22Rv1 (cell line): ENCODE measurements around the gene CUL3.

Source experiments
- ZFX ChIP-seq: fragments of 450-650 bp; IDR thresholded peaks from 2 replicates; pipeline ENCODE4 v1.6.1; 2017; ENCODE audit warnings: antibody characterized with exemption, borderline replicate concordance
- TF ChIP-seq, protein P1 (sequence below): fragments of 450-650 bp; IDR thresholded peaks from 2 replicates; pipeline ENCODE4 v1.5.1; 2017; ENCODE audit warnings: mild to moderate bottlenecking

DNA sequence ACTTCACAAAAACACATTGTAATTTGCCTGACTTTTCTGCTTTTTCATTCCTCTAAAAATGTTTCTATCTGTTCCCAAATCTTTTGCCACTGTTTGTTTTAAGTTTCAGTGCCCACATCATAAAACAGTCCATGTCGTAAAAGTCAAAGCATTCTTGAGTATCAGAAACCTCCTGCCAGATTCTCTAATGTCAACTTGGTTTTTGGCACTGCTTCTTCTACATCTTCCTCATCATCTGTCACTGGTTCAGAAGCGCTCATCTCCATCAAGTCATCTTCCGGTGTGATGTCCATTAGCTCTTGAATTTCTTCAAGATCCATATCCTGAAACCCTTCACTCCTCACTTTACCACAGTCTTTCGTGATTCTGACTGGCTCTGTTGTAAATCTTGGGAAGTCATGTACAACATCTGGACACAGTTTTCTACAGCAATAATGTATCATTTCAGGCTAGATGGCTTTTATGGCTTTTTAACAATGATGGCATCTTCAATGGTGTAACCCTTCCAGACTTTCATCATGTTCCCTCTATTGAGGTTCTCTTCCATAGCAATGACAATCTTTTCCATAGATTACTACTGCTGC is 19.6 kb downstream of the CUL3 start:
- TF ChIP-seq, protein P1, sequence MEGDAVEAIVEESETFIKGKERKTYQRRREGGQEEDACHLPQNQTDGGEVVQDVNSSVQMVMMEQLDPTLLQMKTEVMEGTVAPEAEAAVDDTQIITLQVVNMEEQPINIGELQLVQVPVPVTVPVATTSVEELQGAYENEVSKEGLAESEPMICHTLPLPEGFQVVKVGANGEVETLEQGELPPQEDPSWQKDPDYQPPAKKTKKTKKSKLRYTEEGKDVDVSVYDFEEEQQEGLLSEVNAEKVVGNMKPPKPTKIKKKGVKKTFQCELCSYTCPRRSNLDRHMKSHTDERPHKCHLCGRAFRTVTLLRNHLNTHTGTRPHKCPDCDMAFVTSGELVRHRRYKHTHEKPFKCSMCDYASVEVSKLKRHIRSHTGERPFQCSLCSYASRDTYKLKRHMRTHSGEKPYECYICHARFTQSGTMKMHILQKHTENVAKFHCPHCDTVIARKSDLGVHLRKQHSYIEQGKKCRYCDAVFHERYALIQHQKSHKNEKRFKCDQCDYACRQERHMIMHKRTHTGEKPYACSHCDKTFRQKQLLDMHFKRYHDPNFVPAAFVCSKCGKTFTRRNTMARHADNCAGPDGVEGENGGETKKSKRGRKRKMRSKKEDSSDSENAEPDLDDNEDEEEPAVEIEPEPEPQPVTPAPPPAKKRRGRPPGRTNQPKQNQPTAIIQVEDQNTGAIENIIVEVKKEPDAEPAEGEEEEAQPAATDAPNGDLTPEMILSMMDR: no peak
- TF ChIP-seq ZFX: no peak
